Natural killer cell (primary cell): Measurements from ENCODE around the gene RNF40. TPM values are rescaled to one million over a fixed set of nuclear protein-coding genes. Genes with fewer than 3 reads are reported as not detected.

Experiments used
- ATAC-seq, 3 donors: fragments of 150-1000 bp in 2 of 3; fragments of 200-7000 bp in 1 of 3; cut with Tn5 transposase; 1 replicate in 1 of 3; 2 replicates in 2 of 3; pipeline ENCODE4 v1.10.0; 2021; ENCODE audit warnings: mild to moderate bottlenecking in 2 of 3, moderate library complexity in 2 of 3
- DNase-seq, 2 donors: peaks; one replicate each; pipeline versions ENCODE4 v3.0.0 to v3.0.0-alpha.2; 2013 to 2021; ENCODE audit warnings: mixed read lengths in 1 of 2
- H3K27ac ChIP-seq: one replicate; pipeline ENCODE4 v1.5.1; 2013; ENCODE audit warnings: mild to moderate bottlenecking, low read length
- H3K27me3 ChIP-seq: one replicate; pipeline ENCODE4 v1.6.1; 2013; ENCODE audit warnings: low read length; ENCODE audit not compliant: control insufficient read depth, insufficient read depth
- H3K36me3 ChIP-seq: one replicate; pipeline ENCODE4 v1.6.1; 2013; ENCODE audit warnings: low read length; ENCODE audit not compliant: control insufficient read depth, insufficient read depth
- H3K4me1 ChIP-seq: one replicate; pipeline ENCODE4 v1.6.1; 2013; ENCODE audit warnings: low read length; ENCODE audit not compliant: control insufficient read depth, insufficient read depth
- H3K4me3 ChIP-seq: one replicate; pipeline ENCODE4 v1.5.1; 2013; ENCODE audit warnings: low read length
- H3K9me3 ChIP-seq: one replicate; pipeline ENCODE4 v1.6.1; 2013; ENCODE audit warnings: low read length; ENCODE audit not compliant: control insufficient read depth, insufficient read depth
- H3K27ac Mint-ChIP-seq, 2 donors: one replicate each; pipeline ENCODE4 v1.8.0; 2022; ENCODE audit warnings: mild to moderate bottlenecking in 2 of 2, mixed read lengths in 2 of 2, moderate library complexity in 1 of 2
- H3K27me3 Mint-ChIP-seq, 2 donors: one replicate each; pipeline ENCODE4 v1.8.0; 2022; ENCODE audit warnings: low read depth in 2 of 2, mixed read lengths in 2 of 2
- H3K36me3 Mint-ChIP-seq: one replicate; pipeline ENCODE4 v1.8.0; 2022; ENCODE audit warnings: mixed read lengths
- H3K4me1 Mint-ChIP-seq, 2 donors: one replicate each; pipeline ENCODE4 v1.8.0; 2022; ENCODE audit warnings: mixed read lengths in 2 of 2
- H3K4me3 Mint-ChIP-seq: one replicate; pipeline ENCODE4 v1.8.0; 2022; ENCODE audit warnings: mild to moderate bottlenecking, moderate library complexity, mixed read lengths
- H3K9me3 Mint-ChIP-seq, 2 donors: one replicate each; pipeline ENCODE4 v1.8.0; 2022; ENCODE audit warnings: mixed read lengths in 2 of 2
- CTCF ChIP-seq: fragments of 200-600 bp; IDR thresholded peaks from one replicate; pipeline ENCODE4 v1.8.0; 2022; ENCODE audit warnings: antibody characterized with exemption
- WGBS: methylation state at CpG from one replicate; pipeline ENCODE4 v1.1.7; 2013; ENCODE audit warnings: missing lambda C conversion rate; ENCODE audit not compliant: insufficient coverage; 5-methylcytosine and 5-hydroxymethylcytosine counted together
- intact Hi-C: fragments of 100-400 bp; cut with micrococcal nuclease; formaldehyde crosslinking; loops from one replicate; pipeline ENCODE4 v1.14.2; 2022
- total RNA-seq, 4 donors: library from RNA; stranded (reverse); fragments of 120-200 nt in 1 of 4; gene quantifications; one replicate each; pipeline versions ENCODE4 v1.2.3 to v1.2.4, GENCODE V29; 2013 to 2022

Gene RNF40
- total RNA-seq, 3 donors from 2014 or later (not counting 1 experiment from before 2014, with no cell fraction given): 153 to 167 (median 161) TPM

GRCh38 chr16:30771726-30772125, 9.6 kb downstream of the RNF40 start:
- Mint-ChIP-seq H3K27ac (no peak overlapping the region), H3K27me3 (peaks cover 0 to 2% of the 10 kb centered on the region in 2 donors), H3K9me3 (no peaks in the 10 kb centered on the region), H3K4me1 (peaks cover 37 to 52% of the 10 kb centered on the region in 2 donors), H3K36me3 (peaks cover 20% of the 10 kb centered on the region), H3K4me3 (no peak overlapping the region)
- 95% methylated on average over 14 of the region's 14 CpGs for WGBS
- Histone ChIP-seq H3K4me3 (no peak overlapping the region), H3K27me3 (no peaks in the 10 kb centered on the region), H3K4me1 (peaks cover 44% of the 10 kb centered on the region), H3K9me3 (no peaks in the 10 kb centered on the region), H3K36me3 (peaks cover 59% of the 10 kb centered on the region), H3K27ac (no peak overlapping the region)
- DNase-seq (no peak), ATAC-seq (no peak)
- no peak for TF ChIP-seq CTCF
- intact Hi-C loops: no loop called here

GRCh38 chr16:30773826-30774225, 11.7 kb downstream of the RNF40 start:
- no peaks in the 10 kb centered on the region for H3K27me3 ChIP-seq
- ATAC-seq: no peak
- peak overlapping the region in 1 of 2 donors; percentile 63 for H3K27ac Mint-ChIP-seq
- H3K36me3 ChIP-seq: peaks cover 43% of the 10 kb centered on the region
- no peak for TF ChIP-seq CTCF
- WGBS: 84% methylated on average over 14 of the region's 14 CpGs
- H3K27me3 Mint-ChIP-seq: peaks cover 0 to 9% of the 10 kb centered on the region in 2 donors
- peaks cover 24% of the 10 kb centered on the region for H3K4me1 ChIP-seq
- no peak for DNase-seq
- H3K27ac ChIP-seq: no peak overlapping the region
- no peaks in the 10 kb centered on the region for H3K9me3 ChIP-seq
- no peak overlapping the region for H3K4me3 Mint-ChIP-seq
- H3K4me3 ChIP-seq: no peak overlapping the region
- H3K36me3 Mint-ChIP-seq: peaks cover 16% of the 10 kb centered on the region
- intact Hi-C loops: no loop called here
- H3K4me1 Mint-ChIP-seq: peaks cover 29 to 40% of the 10 kb centered on the region in 2 donors
- H3K9me3 Mint-ChIP-seq: no peaks in the 10 kb centered on the region

GRCh38 chr16:30774367-30775130, 12.4 kb downstream of the RNF40 start:
- peak overlapping the region in 1 of 2 donors; percentile 77 for H3K27ac Mint-ChIP-seq
- H3K36me3 Mint-ChIP-seq: peaks cover 11% of the 10 kb centered on the region
- peaks cover 36% of the 10 kb centered on the region for H3K36me3 ChIP-seq
- peak overlapping the region; percentile 86 for H3K4me3 Mint-ChIP-seq
- H3K27me3 Mint-ChIP-seq: peaks cover 0 to 9% of the 10 kb centered on the region in 2 donors
- H3K9me3 ChIP-seq: no peaks in the 10 kb centered on the region
- no peaks in the 10 kb centered on the region for H3K27me3 ChIP-seq
- H3K4me1 ChIP-seq: peaks cover 19% of the 10 kb centered on the region
- H3K27ac ChIP-seq: no peak overlapping the region
- H3K4me1 Mint-ChIP-seq: peaks cover 29 to 38% of the 10 kb centered on the region in 2 donors
- no peak for TF ChIP-seq CTCF
- no peak overlapping the region for H3K4me3 ChIP-seq
- ATAC-seq (peak in 1 of 3 donors; percentile 1), DNase-seq (no peak)
- intact Hi-C loops: no loop called here
- WGBS: 71% methylated on average over 8 of the region's 8 CpGs
- no peaks in the 10 kb centered on the region for H3K9me3 Mint-ChIP-seq

- peak overlapping the region in 1 of 2 donors; percentile 77 for H3K27ac Mint-ChIP-seq
- Histone ChIP-seq H3K27me3 (no peaks in the 10 kb centered on the region), H3K4me1 (peaks cover 19% of the 10 kb centered on the region), H3K36me3 (peaks cover 33% of the 10 kb centered on the region), H3K27ac (no peak overlapping the region), H3K4me3 (peak overlapping the region; percentile 32), H3K9me3 (no peaks in the 10 kb centered on the region)
- DNase-seq (no peak), ATAC-seq (no peak)
- H3K36me3 Mint-ChIP-seq: peaks cover 11% of the 10 kb centered on the region
- TF ChIP-seq CTCF: no peak
- intact Hi-C loops: no loop called here
- H3K4me3 Mint-ChIP-seq: peak overlapping the region; percentile 86
- 25% methylated on average over 15 of the region's 15 CpGs for WGBS
- H3K4me1 Mint-ChIP-seq: peaks cover 29 to 38% of the 10 kb centered on the region in 2 donors
- H3K27me3 Mint-ChIP-seq: peaks cover 0 to 9% of the 10 kb centered on the region in 2 donors
- no peaks in the 10 kb centered on the region for H3K9me3 Mint-ChIP-seq
Measured at GRCh38 chr16:30775131-30775391, 12.9 kb downstream of the RNF40 start.
